ENCODE data around the gene SRSF10. TPM values are rescaled to one million over a fixed set of nuclear protein-coding genes. Genes with fewer than 3 reads are reported as not detected.

Gene SRSF10
- total RNA-seq, 1 experiment from 2014 or later = 96.2 TPM

DNA sequence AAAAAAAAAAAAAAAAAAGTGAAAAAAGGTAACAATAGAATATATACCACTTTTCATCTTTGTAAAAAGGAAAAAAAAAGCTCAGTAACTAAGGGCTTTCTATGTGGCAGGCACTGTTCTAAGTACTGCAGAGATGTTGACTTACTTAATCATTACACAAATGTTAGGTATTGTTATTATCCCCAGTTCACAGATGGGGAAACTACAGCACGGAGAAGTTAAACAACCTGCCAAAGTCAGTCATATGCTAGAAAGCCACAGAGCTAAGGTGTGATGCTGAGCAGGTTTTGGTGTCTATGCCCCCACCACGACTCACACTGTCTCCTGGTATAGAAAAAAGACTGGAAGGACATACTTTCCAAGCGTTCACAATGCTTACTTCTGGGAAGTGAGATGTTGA is 27.1 kb downstream of the SRSF10 start:
- ChIA-PET POLR2A (ENCODE audit: unreplicated experiment) (interaction anchor here (0.6 to 0.7 kb wide), 3 partner anchors 43 to 736 kb away, joined by 3 to 11 read pairs (median 9); partner anchors contain the start of gene HTR1D), CTCF (no interaction called here)
- intact Hi-C loops (cut with micrococcal nuclease; ENCODE audit: unreplicated experiment) = no loop called here

DNA sequence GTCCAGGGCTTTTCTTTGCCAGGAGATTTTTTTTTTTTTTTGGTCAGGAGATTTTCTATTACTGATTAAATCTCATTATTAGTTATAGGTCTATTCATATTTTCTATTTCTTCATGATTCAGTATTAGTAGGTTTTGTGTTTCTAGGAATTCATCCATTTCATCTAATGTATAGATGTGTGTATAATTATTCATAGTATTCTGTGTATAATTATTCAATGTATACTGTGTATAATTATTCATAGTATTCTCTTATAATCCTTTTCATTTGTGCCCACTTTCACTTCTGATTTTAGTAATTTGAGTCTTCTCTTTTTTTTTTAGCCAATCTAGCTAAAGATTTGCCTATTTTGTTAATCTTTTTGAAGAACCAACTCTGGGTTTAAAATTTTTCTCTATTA is 32.8 kb downstream of the SRSF10 start:
- no peak overlapping the region for H3K4me2 ChIP-seq
- no peaks in the 10 kb centered on the region for H3K36me3 ChIP-seq (ENCODE audit: low read depth)
- H3K9me3 ChIP-seq (ENCODE audit: insufficient read depth, low read depth) = no peaks in the 10 kb centered on the region
- no peaks in the 10 kb centered on the region for H3K27me3 ChIP-seq (ENCODE audit: insufficient read depth, low read depth)
- H3K4me3 ChIP-seq = no peak overlapping the region
- TF ChIP-seq, protein P1, sequence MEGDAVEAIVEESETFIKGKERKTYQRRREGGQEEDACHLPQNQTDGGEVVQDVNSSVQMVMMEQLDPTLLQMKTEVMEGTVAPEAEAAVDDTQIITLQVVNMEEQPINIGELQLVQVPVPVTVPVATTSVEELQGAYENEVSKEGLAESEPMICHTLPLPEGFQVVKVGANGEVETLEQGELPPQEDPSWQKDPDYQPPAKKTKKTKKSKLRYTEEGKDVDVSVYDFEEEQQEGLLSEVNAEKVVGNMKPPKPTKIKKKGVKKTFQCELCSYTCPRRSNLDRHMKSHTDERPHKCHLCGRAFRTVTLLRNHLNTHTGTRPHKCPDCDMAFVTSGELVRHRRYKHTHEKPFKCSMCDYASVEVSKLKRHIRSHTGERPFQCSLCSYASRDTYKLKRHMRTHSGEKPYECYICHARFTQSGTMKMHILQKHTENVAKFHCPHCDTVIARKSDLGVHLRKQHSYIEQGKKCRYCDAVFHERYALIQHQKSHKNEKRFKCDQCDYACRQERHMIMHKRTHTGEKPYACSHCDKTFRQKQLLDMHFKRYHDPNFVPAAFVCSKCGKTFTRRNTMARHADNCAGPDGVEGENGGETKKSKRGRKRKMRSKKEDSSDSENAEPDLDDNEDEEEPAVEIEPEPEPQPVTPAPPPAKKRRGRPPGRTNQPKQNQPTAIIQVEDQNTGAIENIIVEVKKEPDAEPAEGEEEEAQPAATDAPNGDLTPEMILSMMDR (conservative IDR thresholded peaks at IDR 0.05) = no peak
- TF ChIP-seq EZH2 (IDR thresholded peaks at IDR 0.05; ENCODE audit: low read depth) = no peak
- no peaks in the 10 kb centered on the region for H3K79me2 ChIP-seq (ENCODE audit: low read depth)
- no peaks in the 10 kb centered on the region for H3K9me2 ChIP-seq (ENCODE audit: insufficient read depth)
- no peaks in the 10 kb centered on the region for H4K20me1 ChIP-seq (ENCODE audit: insufficient read depth)
- intact Hi-C loops (cut with micrococcal nuclease; ENCODE audit: unreplicated experiment) = no loop called here
- no peak overlapping the region for H3K27ac ChIP-seq
- CTCF ChIA-PET = interaction anchor here (0.5 to 0.6 kb wide), 3 partner anchors 8 to 181 kb away, joined by 3 to 8 read pairs (median 7); no protein-coding TSS in a partner anchor
- H3K4me1 ChIP-seq (replicated peaks; ENCODE audit: insufficient read depth) = peaks cover 5% of the 10 kb centered on the region; the same call in 1 of the 2 replicates
- H2AFZ ChIP-seq = no peak overlapping the region
- no TSS peak for BruUV-seq (replicated peaks)
- peaks cover 11% of the 10 kb centered on the region; the same call in 1 of the 2 replicates for H3F3A ChIP-seq (ENCODE audit: insufficient read depth, low read depth)
- POLR2A ChIA-PET (ENCODE audit: unreplicated experiment) = interaction anchor here (0.6 kb wide), 1 partner anchor 16 kb away, joined by 3 read pairs; no protein-coding TSS in a partner anchor
- no peak for DNase-seq

More for the DNA sequence above, 27.1 kb downstream of the SRSF10 start:
- Histone ChIP-seq H3K4me1 (replicated peaks; ENCODE audit: insufficient read depth) (peaks cover 37% of the 10 kb centered on the region), H3K4me3 (no peak overlapping the region), H3K27ac (no peak overlapping the region), H3K79me2 (ENCODE audit: low read depth) (no peaks in the 10 kb centered on the region), H3K36me3 (ENCODE audit: low read depth) (no peaks in the 10 kb centered on the region), H4K20me1 (ENCODE audit: insufficient read depth) (no peaks in the 10 kb centered on the region), H2AFZ (no peak overlapping the region), H3K9me2 (ENCODE audit: insufficient read depth) (no peaks in the 10 kb centered on the region), H3K27me3 (ENCODE audit: insufficient read depth, low read depth) (no peaks in the 10 kb centered on the region), H3K4me2 (no peak overlapping the region), H3F3A (ENCODE audit: insufficient read depth, low read depth) (peaks cover 17% of the 10 kb centered on the region; the same call in 1 of the 2 replicates), H3K9me3 (ENCODE audit: insufficient read depth, low read depth) (no peaks in the 10 kb centered on the region)
- no TSS peak for BruUV-seq (replicated peaks)
- DNase-seq = no peak
- TF ChIP-seq EZH2 (IDR thresholded peaks at IDR 0.05; ENCODE audit: low read depth) = no peak
- TF ChIP-seq, protein P1 (conservative IDR thresholded peaks at IDR 0.05) = no peak

DNA sequence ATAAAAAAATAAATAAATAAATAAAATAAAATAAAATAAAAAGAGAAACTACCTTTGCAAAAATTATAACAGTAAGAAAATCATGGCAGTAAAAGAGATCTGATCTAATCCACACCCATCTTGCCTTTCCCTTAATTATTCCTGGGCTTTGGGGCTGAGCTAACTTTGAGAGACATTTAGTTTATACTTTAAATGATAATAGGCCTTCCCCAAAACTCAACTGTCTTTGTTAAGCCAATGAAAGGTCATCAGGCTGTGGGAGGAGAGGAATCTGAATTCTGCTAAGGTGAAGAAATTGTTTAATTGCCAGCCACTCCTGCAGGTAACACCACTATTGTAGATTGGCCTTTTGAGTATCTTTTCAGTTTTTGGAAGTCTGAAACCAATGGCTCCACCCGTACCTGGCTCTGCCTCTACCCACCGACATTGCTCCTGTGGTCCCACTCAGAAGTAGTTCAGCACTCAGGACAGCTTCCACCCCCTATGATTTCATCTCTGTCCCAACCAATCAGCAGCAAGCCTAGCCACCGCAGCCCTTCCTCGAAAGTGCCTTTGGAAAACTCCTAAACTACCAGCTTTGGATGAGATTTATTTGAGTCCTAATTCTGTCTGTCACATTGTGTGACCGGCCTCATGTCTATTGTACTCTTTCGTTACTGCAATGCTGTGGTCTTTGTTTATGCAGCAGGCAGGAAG is 43.5 kb downstream of the SRSF10 start:
- Histone ChIP-seq H4K20me1 (ENCODE audit: insufficient read depth) (no peaks in the 10 kb centered on the region), H3K4me2 (no peak overlapping the region), H3K27ac (no peak overlapping the region), H3K36me3 (ENCODE audit: low read depth) (no peaks in the 10 kb centered on the region), H3K4me3 (no peak overlapping the region), H3K4me1 (replicated peaks; ENCODE audit: insufficient read depth) (no peaks in the 10 kb centered on the region), H3K79me2 (ENCODE audit: low read depth) (no peaks in the 10 kb centered on the region), H3F3A (ENCODE audit: insufficient read depth, low read depth) (no peaks in the 10 kb centered on the region), H3K27me3 (ENCODE audit: insufficient read depth, low read depth) (no peaks in the 10 kb centered on the region), H2AFZ (no peak overlapping the region), H3K9me3 (ENCODE audit: insufficient read depth, low read depth) (no peaks in the 10 kb centered on the region), H3K9me2 (ENCODE audit: insufficient read depth) (no peaks in the 10 kb centered on the region)
- intact Hi-C loops (cut with micrococcal nuclease; ENCODE audit: unreplicated experiment) = no loop called here
- TF ChIP-seq, protein P1 (conservative IDR thresholded peaks at IDR 0.05) = no peak
- no peak for TF ChIP-seq EZH2 (IDR thresholded peaks at IDR 0.05; ENCODE audit: low read depth)
- no peak for DNase-seq
- no TSS peak for BruUV-seq (replicated peaks)
- ChIA-PET POLR2A (ENCODE audit: unreplicated experiment) (no interaction called here), CTCF (no interaction called here)
